HG03457 (cell line): ENCODE results near the gene TUBA8.
"Not testable (repeated sequence)": the region's sequence is repeated elsewhere in the genome, so short reads cannot be mapped to it uniquely, and the experiment has no call there.

Experiments used
- ATAC-seq: cut with Tn5 transposase; IDR thresholded peaks from one replicate; pipeline ENCODE4 v1.9.1; 2021; ENCODE audit warnings: moderate number of reproducible peaks; ENCODE audit not compliant: unreplicated experiment

The TUBA8 gene

DNA sequence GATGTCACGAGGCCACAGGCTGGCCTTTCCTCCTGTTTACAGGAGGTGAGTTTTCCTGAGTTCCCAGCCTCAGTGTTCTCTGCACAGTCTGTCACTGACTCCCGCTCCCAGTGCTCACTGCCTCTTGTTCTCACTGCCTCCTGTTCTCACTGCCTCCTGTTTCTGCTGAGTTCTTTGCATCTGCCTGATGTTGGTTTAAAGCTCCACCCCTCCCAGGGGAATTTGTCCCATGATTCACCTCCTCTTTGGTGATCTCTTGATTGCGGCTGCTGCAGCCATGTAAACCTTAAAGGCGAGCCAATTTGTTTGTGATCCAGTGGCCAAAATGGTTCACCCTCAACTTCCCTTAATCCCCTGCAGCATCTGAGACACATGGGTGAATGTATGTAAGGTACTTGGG is 6.0 kb upstream of the TUBA8 start:
- no peak for ATAC-seq

DNA sequence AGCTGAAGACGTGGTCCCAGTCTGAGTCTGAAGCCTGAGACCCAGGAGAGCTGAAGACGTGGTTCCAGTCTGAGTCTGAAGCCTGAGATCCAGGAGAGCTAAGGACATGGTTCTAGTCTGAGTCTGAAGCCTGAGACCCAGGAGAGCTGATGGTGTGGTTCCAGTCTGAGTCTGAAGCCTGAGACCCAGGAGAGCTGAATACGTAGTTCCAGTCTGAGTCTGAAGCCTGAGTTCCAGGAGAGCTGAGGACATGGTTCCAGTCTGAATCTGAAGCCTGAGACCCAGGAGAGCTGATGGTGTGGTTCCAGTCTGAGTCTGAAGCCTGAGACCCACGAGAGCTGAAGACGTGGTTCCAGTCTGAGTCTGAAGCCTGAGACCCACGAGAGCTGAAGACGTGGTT is 4.6 kb upstream of the TUBA8 start:
- ATAC-seq = not testable (repeated sequence)

GRCh38 chr22:18106550-18107341 is 3.9 kb upstream of the TUBA8 start:
- not testable (repeated sequence) for ATAC-seq

DNA sequence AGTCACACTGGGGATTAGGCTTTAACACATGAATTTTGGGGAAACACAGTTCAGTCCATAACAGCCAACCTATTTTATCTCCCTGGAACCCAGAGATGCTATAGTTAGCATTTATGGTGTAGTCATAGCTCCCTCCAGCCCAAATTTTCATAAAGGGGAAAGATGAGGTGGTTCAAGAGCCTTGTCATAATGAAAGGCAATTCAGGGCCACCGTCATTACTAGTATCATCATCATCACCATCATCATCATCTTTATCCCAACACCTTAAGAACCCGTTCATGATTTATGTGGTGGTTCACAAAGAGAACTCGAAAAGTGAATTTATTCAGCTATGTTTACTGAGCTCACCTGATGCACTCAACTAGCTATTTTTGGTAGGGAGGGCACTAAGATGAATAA is 2.4 kb upstream of the TUBA8 start:
- ATAC-seq = no peak

DNA sequence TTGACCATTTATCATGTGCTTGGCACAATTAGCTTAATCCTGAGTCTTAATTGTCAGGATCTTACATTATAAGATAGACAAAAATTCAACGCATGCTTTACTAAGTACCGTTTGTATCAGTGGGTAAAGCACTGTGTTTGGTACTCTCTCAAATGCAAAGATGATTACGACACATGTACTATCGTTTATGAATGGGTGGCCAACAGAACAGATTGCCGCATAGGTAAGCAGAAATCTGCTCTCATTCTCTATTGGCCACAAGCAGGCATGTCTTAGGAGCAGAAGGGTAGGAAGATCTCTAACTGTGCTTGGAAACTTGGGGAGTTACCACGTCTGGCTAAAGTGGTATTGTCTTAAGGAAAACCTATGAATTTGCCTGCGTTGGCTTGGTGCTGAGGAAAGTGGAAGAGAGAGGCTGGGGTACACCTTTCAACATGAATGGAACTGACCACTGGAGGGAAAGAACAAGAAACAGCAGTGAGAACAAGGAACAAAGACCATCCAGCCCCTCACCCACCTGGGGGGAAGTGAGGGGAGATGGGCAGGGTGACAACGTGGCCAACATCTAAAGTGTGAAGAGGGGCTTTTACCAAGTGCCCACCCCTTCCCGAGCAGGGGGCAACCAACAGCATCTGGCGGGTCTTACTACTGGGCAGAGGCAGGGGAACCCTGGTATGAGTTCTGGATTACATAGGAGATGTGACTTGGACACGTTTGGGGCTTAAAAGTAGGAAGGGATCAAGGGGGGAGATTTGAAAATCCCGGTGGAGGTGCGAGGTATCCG is 1.0 kb upstream of the TUBA8 start:
- ATAC-seq = no peak

DNA sequence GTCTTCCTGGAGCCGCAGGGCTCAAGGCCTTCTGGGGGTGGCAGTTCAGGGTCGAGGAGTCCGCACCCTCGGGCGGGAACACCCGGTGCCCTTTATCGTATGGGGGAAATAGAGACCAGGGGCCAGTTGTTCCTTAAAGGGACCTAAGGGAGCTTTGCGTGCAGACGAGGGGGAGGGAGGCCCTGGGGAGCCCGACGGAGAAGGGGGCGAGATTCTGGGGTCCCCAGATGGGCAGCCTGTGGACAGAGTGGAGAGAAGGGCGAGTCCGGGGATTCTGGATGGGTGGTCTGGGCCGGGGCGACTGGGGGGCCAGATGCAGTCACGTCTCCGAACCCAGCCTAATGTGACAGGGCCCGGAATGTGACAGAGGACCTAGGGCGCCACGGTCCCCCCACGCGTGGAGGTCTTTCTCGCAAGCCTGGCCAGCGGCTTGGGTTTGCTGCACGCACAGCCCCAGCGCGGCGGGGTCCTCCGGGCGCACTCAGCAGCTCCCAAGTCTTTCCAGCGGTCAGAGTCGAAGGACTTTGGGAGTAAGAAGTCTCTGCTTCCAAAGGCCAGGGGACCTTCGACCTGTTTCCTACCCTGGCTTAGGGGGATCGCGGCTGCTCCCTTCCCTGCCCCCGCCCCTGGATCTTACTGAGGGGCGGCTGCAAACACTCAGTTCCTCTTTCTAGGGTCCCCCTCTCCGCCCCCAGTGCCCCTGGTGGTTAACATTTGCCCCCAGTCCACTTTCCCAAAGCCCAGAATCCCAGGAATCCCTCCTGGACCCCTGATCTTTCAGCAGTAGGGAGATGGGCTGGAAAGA is 547 bp downstream of the TUBA8 start:
- no peak for ATAC-seq

DNA sequence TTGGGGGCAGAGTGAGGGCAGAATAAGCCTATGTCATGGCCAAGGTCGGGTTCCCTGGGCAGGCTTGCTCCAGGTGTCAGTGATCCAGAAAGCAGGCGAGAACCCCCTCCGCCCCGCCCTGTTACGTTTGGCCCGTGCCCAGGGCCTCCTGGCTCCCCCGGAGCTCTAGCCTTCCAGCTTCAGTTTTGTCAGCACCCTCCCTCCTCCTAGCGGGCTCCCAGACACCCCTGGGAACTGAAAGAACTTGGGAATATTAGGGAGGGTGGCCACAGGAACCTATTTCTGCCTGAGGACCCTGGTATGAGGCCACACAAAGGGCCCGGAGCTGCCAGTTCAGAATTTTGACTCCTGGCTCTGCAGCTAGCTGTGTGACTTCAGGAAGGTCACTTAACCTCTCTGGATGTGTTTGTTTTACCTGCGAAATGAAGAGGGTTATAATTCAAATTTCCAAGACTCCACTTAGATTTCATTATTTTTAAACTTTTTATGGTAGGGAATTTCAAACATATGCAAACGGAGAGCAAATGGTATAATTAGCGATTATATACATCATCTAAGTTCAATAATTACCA is 1.2 kb downstream of the TUBA8 start:
- no peak for ATAC-seq

DNA sequence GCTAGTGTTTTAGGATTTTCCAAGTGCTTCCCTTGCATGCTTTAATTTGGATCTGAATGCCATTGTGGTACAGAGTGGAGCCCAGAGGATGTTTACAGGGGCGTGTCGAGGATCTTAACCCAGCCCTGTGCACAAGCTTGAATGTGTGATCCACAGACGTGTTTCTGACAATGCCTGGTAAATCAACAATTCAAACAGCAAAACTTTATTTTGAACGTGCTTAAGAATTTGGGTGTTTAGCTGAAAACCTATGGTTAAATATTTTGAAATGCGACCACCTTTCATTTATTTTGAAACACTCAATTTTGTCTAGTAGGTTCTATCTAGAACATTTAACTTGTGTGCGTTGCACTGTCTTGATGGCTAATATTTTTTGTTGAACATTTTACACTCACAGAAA is 1.8 kb downstream of the TUBA8 start:
- no peak for ATAC-seq

- no peak for ATAC-seq
Measured at GRCh38 chr22:18113680-18114394, 3.2 kb downstream of the TUBA8 start.

- no peak for ATAC-seq
Measured at GRCh38 chr22:18114495-18114894, 3.9 kb downstream of the TUBA8 start.

DNA sequence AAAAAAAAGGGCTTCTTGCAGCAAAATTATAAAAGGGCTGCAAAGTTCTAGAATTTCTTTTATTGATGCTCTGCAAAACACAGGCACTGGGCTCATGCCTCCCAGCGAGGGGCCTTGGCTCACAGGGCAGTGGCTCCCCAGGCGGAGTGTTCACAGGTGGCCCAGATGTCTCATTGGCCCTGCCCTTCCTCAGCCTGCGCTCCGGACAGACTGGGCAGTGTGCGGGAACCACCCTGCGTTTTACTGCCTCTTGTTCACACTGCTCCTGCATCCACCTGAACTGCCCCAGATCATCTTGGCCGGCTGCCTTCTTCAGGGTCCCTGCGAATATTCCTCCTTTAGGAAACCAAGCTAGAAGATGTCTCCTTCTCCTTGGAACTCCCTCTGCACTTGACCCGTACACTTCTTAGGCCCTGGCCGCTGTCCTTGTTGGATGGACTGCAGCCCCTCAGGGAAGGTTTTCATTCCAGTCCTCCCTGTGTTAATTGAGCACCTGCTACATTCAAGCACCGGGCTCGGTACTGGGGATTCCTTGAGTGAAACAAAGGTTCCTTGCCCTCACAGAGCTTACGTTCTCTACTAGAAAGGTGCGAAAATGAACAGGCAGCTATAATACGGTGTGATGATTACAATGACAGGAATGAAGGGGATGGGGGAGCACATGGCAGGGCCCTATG is 4.5 kb downstream of the TUBA8 start:
- no peak for ATAC-seq

DNA sequence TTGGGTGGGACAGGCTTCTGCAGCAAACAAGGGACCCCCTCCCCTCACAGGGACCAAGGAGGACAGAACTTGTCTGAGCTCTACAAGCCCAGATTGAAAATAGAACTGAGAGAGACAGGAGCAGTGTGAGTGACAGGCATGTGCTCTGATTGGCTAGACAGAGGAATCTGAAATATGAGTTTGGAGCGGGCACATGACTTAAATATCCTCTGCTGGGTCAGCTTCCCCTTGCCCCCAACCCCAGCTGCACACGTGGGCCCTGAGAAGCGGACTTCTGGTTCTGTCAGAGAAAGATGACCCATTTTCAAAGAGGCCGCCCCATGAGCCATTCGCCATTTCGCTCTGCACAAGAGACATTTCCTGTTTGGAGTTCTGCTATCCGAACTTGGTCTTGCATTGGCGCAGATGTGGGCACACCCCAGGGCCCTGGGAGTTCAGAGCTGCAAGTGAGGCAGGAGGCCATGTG is 5.3 kb downstream of the TUBA8 start:
- ATAC-seq = no peak

GRCh38 chr22:18116634-18117033 is 6.0 kb downstream of the TUBA8 start:
- ATAC-seq = no peak

DNA sequence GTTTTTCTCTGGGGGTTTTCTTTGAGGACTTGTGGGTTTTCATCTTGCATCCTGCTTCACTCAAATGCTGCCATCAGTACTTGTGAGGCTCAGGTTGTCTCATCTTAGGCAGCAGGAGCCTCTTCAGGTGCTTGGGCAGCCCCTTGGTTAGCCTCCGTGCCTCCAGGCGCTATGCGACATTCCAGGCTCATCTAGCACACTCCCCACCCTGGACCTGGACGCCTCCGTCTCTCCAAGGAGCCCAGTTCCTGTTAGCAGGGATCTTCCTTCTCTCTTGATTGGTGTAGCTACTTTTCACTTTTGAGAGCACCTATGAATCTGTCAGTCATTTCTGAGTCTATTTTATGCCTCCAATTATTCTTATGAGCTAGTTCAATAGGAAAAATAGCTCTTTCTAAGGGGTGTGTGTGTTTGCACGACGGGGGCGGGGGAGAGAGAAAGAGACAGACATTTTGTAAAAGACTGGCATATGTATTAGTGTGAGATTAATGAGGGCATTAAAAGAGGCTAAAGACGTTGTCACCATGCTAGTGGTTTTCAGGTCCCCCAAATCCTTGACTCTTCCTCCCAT is 7.8 kb downstream of the TUBA8 start:
- ATAC-seq = no peak

DNA sequence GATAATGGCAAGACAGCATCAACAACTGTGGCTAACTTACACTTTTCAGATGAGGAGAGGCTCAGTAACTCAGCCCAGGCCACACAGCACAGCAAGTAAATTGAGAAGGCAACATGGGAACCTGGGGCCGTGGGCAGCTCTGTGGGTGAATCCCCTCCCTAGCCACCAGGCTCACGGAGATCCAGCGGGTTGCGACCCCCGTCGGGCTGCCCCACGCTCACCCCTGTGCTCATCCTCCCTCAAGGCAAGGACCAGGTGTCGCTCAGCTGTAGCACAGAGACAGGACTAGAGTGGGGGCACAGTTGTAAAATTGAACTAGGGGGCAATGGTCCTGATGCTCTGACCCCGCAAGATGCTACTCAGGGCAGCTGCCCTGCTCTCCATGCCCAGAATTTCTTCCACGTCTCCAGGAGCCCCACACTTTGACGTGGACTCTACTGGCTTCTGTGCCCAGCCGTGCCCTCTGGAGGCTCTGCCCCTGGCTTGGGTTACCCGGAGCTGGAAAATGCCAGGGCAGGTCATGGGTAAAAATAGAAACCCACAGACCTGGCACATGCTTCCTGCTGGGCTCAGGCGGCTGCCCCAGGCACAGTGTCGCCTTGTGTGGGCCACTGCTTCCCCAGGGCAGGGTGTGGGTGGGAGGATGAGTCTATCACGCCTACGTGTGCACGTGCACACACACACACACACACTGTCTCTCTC is 9.0 kb downstream of the TUBA8 start:
- no peak for ATAC-seq

DNA sequence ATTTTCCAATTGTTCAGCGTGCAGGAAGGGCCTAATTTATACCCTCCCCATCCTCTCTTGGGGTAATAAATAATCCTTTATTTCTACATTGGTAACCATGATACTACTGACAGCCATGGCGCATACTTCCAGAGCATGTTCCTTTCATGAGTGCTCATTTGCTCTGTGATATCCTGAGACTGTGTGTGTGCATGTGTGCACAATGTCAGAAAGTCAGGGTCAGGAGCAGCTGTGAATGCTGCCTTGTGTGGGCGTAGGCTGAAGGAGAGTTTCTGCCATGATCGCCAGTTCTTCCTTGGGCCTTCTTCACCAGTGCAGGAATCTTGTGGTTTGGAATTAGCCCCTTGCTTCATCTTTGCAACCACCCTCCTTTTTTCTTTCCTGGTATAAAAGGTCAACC is 10.2 kb downstream of the TUBA8 start:
- no peak for ATAC-seq

DNA sequence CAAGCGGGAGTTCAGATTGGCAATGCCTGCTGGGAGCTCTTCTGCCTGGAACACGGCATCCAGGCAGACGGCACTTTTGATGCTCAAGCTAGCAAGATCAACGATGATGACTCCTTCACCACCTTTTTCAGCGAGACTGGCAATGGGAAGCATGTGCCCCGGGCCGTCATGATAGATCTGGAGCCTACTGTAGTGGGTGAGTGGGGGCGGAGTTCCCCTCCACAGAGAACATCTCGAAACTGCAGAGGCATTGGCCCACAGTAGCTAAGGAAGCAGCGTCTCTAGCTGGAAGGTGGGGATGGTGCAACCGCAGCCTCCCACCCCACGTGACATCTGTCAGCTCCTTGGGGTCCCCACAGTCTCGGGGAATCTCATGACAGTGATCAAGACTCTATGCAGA is 10.9 kb downstream of the TUBA8 start:
- no peak for ATAC-seq

GRCh38 chr22:18121954-18122554 is 11.4 kb downstream of the TUBA8 start:
- no peak for ATAC-seq
